Hepatocyte (in vitro differentiated cells): Measurements from ENCODE around the gene VPS41.

ENCODE experiments used
- CTCF ChIP-seq: fragments of 200-600 bp; sonication (generic); IDR thresholded peaks from 2 replicates; pipeline ENCODE4 v1.5.1; 2016; ENCODE audit warnings: antibody characterized with exemption, mild to moderate bottlenecking; ENCODE audit not compliant: poor library complexity
- EZH2 ChIP-seq: fragments of 200-600 bp; sonication (generic); IDR thresholded peaks from 2 replicates; pipeline ENCODE4 v1.6.1; 2016; ENCODE audit warnings: antibody characterized with exemption, mild to moderate bottlenecking, borderline replicate concordance
- EZH2phosphoT487 ChIP-seq: fragments of 200-600 bp; sonication (generic); IDR thresholded peaks from one replicate; pipeline ENCODE4 v1.6.1; 2018; ENCODE audit warnings: antibody characterized with exemption, mild to moderate bottlenecking, low read depth, moderate library complexity; ENCODE audit not compliant: unreplicated experiment, severe bottlenecking

DNA sequence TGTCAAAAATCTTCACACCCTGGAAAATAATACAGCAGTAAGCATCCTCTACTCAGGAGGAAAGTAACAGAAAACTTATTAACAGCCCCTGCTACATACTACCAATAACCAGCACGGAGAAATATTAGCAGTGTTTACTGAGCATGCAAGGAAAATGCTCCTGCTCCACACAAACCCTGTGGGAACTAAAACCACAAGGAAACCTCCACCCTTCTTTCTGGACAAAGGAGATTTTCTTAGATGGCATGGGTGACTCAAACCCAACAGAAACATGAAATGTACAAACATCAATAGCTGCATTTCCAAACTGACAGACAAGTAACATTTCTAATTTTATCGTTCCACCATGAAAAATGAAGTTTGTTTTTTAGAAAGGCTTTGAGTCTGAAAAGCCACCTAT is 113.4 kb downstream of the VPS41 start:
- TF ChIP-seq CTCF: no peak
- no peak for TF ChIP-seq EZH2
- TF ChIP-seq EZH2phosphoT487: no peak
